Stimulated activated CD8-positive, alpha-beta memory T cell treated with anti-CD3 and anti-CD28 coated beads, Interleukin-7, amount 100 ng/mL, for 24 hours (primary cell): Measurements from ENCODE around the gene GRIN2C.

Source experiments
- DNase-seq: peaks from one replicate; pipeline ENCODE4 v3.0.0-alpha.2; 2020; ENCODE audit warnings: low read depth

GRIN2C gene

DNA sequence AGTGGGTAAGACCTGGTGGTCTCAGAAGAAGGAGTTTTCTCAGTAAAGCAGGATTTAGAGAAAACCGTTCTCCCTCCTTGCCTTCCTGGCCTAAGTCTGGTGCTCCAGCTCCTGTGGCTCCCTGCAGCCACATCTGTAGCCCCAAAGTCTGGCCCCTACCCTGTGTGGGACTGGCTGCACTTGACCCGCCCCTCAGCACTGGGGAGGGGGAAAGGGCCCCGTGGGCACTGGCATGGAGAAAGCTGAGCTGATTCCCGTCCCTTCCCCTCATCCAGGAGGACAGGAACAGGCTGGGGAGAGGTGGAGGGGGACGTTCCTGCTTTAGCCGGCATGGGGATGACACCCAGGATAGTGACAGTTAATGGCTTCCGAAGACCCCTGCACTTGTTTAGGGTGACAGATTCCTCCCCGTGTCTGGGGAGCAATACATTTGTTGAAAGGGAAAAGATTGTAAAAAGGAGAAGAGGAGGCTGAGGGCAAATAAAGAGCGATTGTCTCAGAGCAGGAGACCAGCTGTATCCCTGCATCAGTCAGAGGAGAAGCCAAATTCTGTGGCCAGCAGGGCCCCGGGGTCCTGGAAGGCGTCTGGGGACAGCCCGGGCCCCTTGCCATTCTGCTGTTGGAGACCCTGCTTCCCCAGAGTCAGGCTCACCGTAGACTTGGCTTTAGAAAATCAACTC lies 37.9 kb downstream of the GRIN2C start:
- DNase-seq = no peak

DNA sequence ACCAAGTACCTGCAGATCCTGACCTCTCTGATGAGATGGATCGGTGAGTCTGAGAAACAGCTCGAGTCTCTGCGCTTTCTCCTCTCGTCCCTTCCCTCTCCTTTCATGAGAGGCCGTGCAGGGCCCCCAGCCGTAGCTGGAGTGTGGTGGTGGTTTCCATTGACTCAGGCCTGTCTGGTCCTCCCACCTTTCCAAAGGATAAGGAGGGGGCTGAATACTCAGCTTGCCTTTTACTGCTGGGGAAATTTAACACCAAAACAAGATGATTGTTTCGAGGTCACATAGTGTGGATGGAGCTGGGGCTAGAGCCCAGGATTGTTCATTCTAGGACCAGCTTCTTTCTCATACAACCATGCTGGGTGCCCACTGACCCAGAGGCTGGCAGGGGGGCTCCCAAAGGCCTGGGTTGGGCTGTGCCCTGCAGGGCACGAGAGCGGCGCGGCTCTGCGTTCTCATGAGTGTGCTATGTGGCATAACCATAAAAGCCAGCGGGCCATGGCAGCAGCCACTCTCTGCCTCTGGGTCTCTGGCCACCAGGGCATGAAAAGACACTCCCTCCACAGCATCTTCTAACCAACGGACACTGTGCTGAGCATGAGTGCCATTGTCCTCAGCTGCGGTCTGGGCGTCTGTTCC lies 39.8 kb downstream of the GRIN2C start:
- DNase-seq = no peak

DNA sequence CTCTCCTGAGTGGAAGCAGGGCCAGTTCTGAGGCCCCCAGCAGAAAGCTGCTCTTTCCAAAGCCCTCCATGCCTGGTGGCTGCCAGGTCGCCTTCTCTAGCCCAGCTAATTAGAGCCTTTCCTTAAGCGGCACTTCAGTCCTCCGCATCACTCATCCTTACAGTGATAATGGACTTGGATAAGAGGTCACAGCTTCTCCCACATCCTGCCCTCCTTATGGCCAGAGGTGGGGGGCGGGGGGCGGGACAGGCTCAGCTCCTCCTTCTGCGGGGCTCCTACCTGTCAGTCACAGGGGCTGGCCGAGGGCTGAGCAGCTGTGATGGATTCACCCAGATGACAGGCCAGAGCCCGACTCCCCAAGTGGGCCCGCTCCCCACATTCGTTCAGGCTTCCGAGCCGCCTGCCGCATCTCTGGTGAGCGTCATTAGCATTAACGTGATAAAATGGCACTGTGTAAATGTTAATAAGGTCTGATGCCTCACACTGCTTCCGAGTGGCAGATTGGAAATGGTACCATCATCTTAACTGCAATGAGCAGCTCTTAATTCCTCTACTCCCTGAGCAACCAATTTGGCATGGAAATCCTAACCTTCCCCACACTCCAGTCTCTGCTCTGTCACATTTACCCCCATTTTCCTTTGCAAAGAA lies 41.3 kb downstream of the GRIN2C start:
- no peak for DNase-seq

DNA sequence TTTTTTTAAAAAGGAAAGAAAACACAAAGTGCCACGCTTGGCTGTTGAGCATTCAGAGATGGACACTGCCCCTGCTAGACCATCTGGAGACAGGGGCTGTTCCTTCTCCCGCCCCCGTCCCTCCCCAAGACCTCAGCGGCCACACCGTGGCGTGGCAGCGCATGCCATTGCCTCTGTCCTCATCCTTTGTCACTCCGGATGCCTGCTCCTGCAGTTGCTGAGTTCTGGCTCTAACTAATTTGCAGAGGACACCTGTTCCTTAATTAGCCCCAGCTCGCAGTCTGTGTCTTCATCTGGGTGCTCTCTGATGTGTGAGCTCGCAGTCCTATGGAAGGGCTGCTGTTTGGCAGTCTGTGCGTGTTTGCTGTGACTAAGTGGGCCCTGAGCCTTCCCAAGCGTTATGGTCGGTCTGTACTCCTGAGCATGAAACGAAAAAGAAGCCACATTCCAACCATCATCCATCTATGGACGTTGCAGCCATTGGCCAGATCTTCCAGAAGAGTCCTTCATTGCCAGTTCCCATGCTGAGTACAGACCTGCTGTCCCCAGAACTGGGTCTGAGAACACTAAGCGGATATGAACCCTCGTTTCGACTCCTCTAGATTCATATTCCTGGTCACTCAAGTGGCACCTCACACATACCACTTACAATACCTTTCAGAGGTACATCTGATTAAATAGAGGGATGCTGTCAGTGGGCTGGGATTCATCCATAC lies 42.6 kb downstream of the GRIN2C start:
- DNase-seq = no peak

DNA sequence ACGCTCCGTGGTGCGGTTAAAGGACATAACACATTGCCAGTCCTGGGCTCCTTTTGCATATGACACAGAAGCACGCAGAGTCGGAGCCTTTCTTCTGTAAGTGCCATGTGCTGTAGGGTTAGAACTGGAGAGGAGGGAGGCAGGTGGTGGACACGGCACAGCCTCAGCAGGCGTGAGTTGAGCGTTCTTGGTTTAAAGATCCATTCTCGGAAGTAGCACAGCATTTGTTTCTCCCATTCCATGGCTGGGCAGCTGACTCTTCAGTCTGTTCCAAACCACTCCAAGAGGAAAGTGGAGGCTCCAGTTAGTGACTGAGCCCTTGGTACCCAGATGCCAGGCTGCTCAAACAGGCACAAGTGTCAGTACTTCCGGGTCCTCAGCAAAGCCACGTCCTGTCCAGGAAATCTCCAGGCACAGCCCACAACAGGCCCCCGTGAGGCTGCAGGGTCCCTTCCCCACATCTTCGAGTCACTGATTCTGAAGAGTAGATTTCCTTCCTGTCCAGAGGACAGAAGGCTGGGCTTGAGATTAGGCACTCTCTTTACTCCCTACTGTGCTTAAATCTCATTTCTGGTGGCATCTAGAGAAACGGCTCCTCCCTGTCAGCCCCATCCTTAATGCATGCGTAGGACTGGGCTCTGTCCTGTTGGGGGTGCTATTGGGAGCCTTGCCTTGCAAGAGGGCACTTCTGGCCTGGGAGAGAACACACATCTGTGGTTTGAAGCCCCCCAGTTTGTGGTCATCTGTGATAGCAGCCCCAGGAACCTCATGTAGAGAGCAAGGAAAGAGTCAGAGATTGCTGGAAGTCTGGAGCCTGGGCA lies 43.9 kb downstream of the GRIN2C start:
- no peak for DNase-seq

DNA sequence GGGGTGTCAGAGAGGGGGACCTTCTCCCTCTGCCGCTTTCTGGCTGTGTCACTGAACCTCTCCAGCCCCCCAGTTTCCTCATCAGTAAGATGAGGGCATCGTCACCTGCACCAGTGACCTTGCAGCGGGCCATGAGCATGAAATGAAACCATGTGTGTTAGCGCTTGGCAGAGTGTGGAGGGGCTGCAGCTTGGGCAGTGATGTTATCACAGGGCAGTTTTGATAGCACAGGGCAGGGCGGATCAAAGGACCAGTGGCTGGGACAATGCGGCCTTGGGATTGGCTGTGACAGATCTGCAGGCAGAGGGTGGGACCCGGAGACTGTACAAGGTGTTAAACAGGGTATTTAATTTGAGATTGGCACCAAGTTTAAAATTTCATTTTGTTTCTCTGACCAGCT lies 44.6 kb downstream of the GRIN2C start:
- no peak for DNase-seq

DNA sequence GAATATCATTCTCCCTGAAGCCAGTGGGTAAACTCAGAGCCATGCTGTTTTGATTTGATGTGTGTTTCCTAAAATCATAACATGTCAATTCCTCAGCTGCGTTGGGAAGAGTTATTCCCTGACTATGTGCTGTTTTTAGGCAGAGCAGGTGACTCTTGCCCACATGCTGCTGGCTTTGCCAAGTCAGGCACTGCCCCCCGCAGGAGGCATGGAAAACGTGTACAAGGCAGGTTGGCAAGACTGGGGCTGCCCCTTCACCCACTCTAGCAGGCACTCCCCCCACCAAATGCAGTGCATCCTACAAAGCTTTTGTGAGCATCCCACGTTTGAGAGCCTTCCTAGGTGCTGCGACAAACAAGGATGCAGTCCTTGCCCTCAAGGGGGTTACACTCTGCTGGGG lies 45.2 kb downstream of the GRIN2C start:
- DNase-seq = no peak

DNA sequence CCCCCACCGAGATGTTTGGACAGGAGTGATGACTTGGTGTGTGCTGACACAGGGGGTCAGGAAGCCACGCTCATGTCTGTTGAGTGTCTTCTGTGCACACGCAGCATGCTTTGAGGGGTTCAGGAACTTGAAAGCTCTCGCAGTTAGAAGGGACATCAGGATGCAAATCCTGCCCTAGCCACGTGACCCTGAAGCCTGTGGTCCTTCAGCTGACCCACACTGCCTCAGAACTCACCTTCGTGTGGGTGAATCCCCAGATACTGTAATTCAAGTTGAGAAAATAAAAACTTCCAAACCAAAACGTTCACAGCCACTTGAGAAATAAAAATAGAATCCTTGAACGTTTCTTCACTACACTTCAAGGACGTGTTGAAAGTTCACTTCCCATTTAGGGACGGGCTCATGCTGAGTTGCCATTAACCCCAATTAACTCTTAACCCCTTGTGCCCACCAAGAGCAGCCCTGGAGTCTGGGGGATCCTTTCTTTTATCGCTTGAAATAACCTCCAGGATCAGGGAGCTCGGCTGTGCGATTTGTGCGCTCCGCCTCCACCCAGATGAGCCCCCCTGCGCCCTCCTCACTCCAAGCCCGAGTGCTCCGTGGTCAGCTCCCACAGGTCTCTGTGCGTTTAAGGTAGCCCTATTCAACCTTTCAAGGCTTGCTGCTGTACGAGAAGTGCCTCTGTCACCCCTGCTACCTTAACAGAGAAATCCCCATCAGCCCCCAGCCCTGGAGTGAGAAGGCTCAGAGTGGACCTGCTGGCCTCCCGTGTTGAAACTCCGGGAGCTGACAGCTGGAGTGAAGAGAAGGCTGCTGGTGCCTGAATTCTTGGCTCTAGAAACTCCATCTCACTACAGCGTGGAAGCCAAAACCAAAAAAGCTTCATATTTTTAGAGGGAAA lies 47.3 kb downstream of the GRIN2C start:
- DNase-seq = no peak

DNA sequence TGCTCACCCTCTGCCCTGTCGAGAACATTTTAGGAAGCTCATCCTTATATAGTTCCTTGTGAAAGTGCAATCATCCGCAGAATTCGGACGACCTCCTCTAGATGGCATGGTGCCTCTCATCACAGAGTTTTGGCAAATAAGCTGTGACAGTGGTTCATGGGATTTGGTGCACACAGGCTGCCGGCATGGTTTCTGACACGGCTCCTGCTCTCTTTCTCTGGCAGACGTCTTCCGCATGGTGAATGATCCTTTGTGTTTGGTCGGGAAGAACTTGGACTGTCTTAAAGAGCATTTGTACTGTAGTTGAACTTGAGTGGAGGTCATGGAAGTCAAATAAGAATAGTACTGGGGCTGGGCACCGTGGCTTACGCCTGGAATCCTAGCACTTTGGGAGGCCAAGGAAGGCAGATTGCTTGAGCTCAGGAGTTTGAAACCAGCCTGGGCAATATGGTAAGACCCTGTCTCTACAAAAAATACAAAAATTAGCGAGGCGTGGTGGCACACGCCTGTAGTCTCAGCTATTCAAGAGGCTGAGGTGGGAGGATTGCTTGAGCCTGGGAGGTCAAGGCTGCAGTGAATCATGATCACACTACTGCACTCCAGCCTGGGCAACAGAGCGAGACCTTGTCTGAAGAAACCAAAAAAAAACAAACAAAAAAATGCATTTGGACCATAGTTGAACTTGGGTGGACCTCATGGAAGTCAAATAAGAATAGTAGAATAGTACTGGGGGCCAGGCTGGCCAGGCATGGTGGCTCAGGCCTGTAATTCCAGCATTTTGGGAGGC lies 48.8 kb downstream of the GRIN2C start:
- DNase-seq = no peak

DNA sequence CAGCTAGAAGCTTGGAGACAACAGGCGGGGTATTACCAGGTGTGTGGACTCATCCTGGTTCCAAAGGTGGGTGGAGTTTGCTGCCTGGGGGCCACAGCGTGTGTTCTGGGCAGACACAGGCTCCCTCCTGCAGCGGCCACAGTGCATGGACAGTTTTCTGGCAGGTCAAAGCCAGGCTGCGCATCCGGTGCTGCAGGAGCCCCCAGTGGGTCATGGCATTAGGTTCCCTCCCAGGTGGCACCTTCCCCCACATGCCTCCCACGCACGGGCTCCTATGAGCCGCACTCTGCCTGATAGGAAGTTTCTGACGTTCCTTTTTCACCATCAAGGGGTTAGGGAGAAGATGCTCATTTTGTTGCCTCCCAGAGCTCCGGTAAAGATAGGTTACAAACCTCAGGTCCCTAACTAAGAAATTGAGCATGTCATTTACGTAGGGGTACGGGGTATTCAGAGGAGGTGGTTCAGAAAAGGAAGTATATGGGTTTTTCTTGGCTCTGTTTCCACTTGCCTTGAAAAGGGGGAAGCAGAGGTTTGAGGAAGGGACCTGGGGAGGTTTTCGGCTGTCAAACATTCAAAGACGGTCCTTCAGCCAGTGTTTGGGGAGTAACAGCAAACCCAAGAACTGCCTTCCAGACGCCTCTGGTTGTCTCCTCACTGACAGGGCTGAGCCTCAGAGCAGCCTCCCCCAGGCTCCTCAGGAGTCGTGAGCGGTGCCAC lies 50.8 kb downstream of the GRIN2C start:
- DNase-seq = no peak

DNA sequence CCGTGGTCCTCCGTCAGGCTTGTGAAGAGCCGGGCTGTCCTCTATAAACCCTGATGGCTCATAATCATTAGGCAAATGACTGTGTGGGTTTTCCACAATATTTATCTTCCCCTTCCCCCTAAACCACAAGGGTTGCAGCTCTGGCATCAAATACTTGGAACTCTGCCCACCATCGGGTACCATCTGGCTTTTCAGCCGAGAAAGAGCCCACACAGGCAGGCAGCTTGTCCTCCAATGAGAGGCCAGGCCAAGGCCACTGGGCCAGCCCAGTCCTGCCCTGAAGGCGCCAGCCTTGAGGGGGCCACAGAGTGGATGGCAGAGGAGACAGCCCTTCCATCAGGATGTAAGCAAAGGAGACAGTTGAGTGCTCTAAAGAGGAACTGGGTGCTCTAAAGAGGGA lies 51.8 kb downstream of the GRIN2C start:
- DNase-seq = no peak

DNA sequence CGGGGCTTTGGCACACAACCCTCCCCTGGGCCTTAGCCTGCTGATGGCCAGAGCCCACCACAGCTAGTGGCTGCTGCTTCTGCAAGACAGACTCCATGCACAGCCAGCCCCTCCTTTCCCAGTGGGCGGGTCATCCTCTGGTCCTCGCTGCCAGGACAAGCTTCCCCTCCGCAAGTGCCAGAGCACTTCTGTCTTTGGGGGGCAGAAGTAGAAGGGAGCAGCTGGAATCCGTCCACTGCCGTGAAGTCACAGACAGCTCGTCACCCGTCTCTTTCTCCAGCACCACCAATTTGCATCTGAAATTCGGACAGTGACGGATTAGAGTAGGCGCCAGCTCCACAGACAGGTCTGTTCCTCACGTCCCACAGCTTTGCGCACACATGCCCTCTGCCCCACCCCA lies 52.2 kb downstream of the GRIN2C start:
- no peak for DNase-seq

DNA sequence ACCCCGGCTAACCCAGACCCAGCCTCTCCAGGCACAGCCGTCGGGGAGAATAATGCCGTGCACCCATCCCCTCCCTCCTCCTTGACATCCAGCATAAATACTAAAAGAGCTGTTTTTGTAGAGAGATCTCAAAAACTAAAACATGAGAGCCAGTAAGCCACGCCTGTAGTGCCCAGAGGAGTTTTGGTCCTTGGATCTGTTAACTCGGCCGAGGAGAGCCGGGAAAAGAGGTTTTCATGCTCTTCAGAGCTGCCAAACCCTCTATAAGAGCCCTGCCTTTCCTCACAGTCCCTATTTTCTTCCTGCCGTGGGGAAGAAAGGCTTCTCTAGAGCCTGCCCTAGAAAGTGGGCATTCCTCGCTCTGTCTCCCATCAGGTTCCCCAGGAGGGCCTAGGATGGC lies 53.4 kb downstream of the GRIN2C start:
- DNase-seq = no peak

DNA sequence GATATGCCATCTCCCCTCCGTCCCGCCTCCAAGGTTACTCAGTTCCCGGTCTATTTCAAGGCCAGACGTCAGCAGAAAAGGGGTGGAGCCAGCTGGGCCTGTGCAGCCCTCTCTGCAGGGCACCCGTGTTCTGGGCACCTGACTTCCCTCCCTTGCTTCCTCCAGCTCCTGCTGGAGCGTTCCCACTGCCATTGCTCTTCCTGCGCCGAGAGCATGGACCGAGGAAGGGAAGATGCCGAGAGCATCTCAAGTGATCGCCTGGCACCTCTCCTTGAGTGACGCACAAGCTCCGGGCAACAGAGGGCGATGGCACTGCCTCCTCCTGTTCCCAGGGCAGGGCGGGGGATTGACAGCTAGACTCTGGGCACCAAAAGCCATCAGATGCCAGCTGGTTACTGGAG lies 54.1 kb downstream of the GRIN2C start:
- no peak for DNase-seq

DNA sequence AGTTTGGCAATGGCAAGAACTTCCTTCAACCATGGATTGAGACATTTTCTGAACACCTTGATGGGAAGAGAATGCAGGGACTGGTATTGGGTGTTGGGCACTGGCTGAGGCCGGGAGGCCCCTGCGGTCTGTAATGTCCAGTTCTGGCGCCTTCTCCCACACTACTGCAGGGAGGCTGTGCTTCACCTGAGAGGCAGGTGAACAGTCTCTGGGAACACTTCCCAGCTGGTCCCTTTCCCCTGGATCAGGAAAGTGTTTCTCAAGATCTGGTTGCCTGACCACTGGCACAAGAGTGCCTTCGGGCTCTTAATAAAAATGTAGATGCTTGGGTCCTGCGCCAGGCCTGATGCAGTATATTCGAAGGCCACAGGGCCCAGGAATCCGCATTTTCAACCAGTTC lies 55.0 kb downstream of the GRIN2C start:
- no peak for DNase-seq

DNA sequence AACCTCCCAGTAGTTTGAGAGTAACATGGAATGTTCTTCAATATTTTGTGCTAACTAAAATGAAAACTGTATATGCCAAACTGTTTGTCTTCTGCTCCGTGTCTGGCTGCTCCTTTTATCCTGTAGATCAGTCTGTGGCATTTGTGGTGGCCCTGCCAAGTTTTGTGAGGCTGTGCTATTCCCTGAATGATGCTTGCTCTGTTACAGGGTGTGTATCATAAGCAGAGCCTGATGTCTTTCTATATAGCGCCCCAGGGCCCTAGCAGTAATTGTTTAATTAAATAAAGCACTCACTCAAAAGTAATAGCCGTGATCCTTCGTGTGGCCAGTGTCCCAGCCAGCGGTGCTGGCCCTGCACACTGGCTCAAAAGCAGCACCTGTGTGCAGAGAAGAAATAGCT lies 55.7 kb downstream of the GRIN2C start:
- no peak for DNase-seq

DNA sequence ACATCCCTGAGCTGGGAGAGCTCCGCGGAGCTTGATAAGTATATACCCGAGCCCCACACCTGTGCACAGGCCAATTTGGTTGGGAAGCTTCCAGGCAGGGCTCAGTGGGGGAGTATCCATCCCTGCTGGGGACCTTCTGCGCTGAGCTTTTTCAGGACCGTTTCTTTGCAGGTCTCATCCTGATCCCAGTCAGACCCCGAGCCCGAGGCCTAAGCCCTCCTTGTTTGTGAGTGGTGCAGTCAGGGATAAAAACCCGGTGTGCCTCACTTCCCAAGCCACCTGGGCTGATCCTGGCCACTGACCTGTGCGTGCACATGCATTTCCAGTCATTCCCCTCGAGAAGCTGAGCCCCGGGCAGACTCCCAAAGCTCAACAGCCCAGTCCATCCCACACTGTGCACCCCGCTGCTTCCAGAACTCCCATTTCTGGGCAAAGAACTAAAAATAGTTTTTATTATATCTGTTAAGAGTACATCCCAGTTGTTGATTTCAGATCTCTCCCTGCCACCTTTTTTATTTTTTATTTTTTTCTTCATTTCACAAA lies 56.2 kb downstream of the GRIN2C start:
- no peak for DNase-seq

DNA sequence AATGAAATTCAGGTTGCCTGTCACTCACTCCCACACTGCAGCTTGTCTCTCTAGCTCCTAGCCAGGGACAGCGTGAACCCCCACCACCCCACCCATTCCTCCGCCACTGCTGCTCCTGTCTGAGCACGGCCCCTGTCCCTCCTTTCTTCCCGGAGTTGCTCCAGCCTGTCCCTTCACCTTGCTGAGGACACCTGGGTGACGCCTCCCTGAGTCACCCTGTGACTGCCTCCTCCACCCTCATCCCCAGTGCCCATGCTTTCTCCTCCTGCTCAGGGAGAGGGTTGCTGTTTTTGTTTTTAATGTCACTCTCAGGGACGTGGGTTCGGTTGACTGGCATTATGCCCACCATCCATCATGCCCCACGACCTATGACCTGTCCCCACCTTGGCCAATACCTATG lies 57.8 kb downstream of the GRIN2C start:
- DNase-seq = no peak

DNA sequence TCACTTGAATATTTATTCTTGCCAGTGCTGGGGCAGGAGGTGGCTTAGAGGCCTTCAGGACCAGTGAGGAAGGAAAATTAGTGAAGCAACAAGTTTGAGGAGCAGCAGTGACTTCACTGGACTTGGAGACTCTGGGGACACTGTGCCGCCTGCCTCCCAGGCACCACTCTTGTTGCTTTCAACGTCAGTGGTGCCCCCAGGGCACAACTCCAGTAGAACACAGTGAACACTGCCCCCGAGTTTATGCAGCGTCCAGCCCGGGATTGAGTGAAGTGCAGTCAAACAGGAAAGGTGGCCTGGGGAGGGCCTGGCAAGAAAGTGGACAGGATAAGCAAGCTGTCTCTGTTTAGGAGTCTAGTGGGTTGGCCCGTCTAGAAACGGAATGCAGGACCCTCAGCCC lies 59.2 kb downstream of the GRIN2C start:
- no peak for DNase-seq
